GM19455 (cell line): ENCODE data around the gene ALK.
A peak's percentile ranks its signal among the peaks of the same experiment; 100 is the strongest.

ENCODE experiments used
- ATAC-seq: cut with Tn5 transposase; IDR thresholded peaks from one replicate; pipeline ENCODE4 v1.9.1; 2021; ENCODE audit not compliant: unreplicated experiment

The ALK gene

DNA sequence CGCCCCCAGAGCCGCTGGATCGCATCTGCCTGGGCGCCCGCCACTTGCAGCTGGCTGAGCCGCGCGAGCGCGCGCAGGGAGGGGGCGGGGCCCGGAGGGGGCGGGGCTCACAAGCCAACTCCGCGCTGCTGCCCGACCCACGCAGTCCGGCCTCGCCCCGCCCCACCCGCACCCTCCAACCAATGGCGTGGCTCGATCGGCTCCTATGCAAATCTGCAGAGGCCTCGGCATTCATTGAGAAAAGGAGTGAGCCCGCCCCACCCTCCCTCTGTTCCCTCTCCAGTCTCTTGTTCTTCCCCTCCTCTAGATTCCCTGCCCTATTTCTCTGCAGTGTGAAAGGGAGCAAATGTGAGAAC, at the start of gene ALK:
TSS of gene ALK (minus strand) at position 27 of the 356 bp plus-strand sequence. CDS start 927 bp downstream, outside the sequence.
- ATAC-seq: no peak

DNA sequence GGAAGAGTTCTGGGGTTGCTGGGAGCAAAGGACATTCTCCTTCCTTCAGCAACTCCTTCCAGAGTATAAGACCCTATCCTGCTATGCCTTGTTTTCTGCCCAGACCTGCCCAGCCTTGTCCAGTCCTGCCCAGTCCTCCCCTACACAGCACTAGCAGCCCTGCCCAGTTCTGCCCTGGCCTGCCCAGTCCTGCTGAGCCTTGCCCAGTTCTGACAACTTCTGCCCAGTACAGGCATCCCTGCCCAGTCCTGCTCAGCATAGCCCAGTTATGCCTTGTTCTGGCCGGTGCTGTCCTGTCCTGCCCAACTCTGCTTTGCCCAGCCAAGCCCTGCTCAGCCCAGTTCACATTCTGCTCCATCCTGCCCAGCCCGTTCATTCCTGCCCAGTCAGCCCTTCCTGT, 44.9 kb upstream of the ALK start:
- no peak for ATAC-seq

DNA sequence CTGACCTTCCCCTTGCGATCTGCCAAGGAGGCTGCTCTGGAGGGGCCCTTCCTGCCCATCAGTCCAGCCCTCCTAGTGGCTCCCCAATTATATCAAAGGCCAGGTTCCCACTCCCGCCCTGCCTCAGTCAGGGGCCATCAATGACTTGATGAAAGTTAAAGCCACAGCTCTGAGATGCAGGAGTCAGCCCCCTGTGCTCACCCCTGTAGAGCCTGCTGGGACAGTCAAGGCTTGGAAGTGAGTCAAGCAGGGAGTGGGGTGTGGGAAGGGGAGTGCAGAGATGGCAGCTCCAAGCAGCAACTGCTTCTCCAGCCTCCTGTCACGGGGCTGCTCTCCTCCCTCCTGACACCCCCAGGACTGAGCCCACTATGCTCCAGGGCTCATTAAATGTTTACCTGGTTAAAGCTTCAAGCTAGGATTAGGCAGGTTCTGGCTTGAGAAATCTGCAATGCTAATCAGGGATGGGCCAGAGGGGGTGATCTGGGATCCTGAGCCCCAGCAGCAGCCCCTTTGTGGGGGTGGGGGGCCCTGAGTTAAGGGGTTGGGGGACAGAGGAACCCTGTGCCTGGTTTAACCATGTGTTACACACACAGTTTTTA, 42.7 kb upstream of the ALK start:
- ATAC-seq: no peak

DNA sequence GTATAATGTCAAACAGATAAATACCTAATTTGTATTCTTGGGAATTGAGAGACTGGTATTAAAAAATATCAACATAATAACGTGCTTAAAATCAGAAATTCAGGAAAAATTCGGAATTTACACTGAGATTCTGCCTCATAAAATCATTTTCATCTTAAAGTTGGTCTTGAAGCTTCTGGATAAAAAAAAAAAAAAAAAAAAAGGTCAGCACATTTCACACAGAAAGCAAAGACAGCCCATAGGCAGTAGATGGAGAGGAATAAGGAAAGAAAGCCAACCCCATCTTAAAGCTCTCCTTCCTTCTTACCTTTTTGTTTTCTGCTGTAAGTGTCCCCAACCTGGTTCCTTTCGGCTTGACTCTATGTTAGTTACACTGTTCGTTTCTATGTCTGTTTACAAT, 41.5 kb upstream of the ALK start:
- no peak for ATAC-seq

DNA sequence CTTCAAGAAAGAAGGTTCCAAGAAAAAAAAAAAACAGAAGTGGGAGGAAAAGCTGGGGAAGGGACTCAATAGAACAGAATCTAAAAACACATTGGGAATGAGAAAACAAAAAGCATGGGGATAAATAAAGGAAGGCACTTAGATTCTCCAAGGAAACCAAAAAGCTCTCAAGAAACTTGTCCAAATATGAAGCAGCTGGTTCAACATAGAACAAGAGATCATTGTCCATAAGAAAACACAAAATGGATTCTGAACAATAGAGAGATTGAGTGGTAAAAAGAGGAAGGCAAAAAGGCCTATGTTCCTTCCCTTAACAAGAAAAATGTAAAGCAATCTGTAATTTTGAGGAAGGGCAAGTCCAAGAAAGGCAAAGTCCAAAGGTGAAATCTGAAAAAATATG, 32.9 kb upstream of the ALK start:
- no peak for ATAC-seq

DNA sequence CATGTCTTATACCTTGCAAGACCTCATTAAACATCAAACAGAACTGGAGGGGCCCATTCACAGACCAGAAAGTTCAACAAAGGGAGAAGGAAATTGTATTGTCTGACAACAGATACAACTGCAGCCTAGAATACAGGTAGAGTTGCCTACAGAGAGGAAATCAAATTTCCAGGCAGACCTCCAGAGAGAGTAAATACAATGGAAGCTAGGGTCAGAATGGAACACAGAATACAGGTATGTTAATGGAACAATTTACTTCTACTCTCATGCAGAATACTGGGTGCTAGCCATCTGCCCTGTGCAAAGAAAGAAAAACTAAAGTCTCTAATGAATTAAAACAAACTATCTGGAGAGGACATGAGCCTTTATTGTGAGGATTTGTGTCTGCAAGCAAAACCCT, 31.6 kb upstream of the ALK start:
- ATAC-seq: no peak

DNA sequence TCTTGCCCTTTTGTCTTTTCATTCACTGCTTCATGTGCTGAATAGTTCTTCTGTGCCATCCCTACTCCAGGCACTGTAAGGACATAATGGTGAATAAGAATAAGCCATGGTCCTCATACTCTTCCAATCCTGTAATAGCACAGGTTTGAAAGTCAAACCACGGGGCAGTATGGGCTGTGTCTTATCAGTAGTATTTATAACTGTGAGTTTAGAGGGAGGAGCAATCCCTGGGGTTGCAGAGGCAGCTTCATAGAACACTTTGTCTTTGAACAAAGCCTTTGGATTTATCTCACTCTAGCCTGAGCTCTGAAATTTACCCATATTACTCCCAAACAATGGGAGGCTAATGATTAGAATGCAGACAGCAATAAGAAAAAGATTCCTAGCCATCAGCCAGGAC, 30.2 kb upstream of the ALK start:
- no peak for ATAC-seq

DNA sequence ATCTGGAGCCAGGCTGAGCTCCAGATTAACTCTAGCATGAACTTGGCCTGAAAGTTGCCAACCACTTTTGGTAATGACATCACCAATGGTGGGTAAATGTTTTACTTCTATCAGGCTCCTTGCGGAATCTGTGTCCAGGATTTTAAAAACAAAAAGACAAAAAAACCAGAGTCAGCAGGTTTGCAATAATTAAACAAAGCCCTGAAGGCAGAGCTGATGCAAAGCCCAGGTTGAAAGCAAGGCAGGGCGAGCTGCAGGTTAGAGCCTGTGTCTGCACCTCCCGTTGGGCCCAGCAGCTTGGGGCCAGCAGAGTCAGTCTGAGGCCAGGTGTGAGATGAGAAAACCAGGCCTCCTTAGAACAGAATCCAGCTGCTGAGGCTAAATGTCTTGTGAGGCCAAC, 29.1 kb upstream of the ALK start:
- no peak for ATAC-seq

DNA sequence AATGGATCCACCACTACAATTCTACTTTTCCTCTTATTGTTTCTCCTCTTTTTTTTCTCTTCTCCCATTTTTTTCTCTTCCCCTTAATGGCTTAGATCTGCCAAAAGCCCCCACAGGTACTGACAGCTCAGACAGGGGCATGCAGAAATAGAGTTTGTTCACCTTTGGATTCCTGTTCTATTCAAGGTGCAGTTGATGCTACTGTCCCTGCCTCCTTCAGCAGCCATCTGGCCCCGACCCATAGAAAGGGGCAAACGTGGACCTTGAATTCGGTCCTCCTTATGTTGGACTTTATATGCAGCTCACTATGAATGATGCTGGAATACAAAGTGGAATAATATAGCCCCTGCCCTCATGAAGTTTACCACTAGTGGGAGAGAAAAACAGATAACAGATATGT, 27.7 kb upstream of the ALK start:
- ATAC-seq: no peak

DNA sequence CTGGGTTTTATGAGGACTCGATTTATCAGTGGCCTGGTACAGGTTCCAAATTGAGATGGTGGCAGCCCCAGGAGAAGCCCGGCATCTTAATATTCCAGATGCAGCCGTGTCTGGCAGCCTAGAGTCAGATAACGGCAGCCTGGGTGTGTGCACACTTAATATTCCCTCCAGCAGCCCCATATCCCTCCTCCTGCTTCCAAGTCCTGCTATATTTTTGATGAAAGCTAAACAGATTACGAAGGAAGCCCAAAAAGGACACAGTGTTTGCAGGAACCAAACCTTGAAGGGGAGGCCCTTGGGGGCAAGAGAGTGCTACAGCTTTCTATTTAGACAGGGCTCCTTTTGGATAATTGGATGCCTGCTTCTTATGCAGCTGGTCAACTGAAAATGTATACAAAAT, 25.1 kb upstream of the ALK start:
- ATAC-seq: no peak

DNA sequence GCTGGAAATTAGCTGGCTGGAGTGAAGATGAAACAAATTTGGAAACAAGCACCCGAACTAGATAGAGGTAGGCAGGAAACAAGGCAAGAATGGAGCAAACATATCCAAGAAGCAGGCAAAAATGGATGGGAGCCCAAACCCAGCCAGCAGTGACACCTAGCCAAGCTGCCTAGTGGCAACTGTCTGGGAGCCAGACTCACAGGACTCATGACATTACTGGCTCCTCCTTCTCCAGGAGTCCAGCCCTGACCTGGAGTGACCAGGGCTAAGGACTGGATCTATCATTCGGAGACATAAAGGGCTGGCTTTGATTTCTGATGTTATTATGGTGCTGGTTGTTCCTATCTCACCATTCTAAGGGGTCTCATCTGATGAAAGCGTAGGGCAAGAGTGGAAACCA, 21.3 kb upstream of the ALK start:
- ATAC-seq: no peak

DNA sequence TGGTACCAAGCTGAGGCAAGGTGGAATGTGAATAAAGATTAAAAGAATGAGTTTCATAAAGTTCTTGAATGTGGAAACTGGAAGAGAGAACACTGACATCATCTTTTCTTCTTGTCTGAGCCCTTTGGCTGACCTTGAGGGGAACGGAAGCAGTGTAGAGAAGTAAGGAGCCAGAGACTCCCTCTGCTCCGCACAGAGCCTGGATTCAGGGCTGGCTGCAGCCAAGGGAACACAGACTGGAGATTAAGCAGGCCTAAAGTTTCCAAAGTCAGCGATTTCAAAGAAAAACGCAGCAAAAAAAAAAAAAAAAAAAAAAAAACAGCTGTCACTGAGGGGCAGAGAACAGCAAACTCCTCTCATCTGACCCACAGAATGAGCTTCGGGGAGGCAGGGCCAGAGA, 19.3 kb upstream of the ALK start:
- ATAC-seq: no peak

DNA sequence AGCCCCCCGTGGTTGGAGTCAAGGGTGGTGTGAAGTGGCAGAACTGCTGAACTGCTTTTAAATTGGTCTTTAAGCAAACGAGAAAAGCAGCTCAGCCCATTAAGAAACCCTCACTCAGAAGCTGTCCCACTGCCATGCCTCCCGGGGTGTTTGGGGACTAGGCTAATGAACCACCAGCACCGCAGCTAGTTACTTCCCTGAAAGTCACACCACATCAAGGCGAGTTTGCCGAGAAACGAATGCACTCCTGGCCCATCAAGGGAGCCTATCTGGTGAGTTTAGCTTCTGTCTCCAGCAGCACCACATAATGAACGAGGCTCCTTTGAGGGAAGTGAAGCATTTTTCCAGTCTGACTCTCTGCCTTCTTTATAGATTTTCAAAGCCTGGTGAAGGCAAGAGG, 14.6 kb upstream of the ALK start:
- no peak for ATAC-seq

DNA sequence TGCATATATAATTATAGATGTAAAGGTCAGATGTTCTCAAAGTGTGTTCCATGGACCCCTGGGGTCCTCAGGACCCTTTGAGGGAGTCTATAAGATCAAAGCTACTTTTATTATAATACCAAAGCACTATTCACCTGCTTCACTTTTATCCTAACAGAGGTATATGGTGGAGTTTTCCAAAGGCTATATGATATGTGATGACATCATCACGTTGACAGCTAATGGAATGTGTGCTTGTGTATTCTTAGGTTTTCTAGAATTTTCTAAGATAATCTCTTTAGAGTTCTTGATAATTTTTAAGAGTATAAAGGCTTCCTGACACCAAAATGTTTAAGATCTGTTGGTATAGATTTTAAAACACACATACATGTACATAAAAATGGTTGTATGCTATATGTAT, 10.4 kb upstream of the ALK start:
- ATAC-seq: no peak

DNA sequence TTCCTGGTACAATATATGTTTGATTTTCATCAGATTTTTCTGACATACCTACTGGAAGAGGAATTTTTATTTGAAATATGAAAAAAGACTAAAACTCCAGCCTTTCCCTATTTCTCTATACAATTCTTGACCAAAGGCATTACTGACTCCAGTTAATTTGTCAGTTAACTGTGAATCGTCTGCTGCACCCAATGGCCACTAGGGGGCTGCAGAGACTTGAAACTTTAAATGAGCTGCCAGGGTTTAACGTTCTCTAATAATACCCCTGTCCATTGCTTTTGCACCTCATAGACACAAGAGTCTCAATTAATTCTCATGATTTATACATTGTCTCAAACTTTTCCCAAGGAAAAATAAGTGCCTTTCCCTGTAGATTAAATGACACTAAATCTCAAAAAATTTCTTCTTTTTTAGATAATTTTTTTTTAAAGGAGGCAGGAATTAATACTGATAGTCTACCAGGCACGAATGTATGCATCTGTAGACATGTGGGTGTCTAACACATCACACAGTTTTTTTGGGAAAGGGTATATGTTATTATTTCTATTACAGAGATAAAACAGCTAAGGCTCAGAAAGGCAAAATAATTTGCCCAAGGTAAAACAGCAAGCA, 1.8 kb upstream of the ALK start:
- peak; percentile 71 for ATAC-seq

DNA sequence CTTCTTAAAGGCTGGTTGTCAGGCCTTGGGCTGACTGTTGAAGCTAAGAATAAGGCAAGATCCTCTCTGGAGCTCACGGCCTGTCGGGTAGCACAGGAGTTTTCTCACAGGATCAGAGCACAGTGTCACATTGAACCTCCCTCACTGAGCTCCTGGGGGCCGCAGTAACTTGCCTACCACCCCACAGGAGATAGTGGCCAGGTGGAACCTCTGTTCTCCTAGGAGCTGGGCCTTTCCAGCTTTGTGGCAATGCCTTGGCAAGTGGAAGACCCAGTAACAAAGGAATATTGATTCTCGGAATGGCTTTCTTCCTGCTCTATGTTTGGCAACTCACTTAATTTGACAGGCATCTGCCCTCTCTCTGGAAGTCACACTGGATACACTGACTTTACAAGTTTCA, 1.2 kb upstream of the ALK start:
- no peak for ATAC-seq

DNA sequence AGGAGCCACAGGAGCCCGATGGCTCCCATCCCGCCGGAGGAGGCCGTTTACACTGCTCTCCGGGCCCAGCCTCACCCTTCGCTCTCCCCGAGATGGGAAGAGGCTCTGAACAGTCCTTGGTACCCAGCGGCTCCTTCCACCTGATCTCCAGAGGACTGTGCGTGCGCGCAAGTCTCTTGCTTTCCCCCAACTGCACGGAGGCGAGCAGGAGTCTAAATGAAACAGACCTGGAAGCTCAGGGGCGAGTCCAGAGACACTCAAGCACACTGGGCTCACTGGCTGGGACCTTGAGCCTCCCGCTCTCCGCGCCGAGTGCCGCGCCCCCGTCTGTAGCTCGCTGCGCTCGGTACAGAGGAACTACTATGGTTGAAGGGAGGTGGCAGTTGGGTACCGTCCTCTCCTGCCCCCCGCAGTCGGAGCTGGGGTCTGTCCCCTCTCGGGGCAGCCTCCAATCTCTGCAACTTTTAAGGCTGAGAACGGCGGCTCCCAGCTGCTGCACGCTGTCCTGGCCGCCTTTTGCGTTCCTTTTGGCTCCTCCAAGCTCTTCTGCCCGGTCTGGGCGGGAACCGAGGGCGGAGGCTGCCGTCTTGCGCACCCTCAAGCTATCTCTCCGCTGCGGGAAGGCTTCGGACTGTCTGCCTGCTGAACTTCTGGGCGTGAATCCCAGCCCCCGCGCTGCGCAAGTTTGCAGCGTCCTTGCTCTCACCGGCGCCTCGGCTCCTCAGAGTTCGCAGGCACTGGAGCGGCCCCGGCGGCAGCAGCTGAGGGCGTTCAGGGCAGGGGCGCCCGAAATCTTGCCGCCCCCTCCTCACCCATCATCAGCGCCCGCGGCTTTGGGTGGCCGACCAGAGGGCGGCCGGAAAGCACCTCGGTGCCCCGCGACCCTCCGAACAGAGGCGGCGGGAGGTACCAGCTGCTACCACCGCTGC, 491 bp downstream of the ALK start:
- ATAC-seq: no peak

DNA sequence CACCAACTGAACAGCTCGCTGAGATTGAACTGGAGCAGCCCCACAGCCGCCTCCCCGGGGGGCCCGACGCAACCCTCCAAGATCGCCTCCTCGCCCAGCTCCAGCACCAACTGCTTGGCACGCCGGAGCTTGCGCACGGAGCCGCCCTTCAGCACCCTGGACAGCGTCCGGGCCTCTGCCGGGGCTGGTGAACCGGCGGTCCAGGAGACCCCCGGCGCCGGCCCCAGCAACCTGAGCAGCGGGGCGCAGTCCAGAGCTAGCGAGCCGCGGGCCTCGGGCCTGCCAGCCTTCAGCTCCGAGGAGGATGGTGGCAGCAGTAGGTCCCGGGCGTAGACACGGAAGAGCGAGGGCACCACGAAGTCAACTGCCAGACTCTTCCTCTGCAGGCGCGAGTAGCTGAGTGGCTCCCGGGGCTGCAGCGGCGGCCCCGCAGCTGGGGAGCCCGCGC, 1.2 kb downstream of the ALK start:
- no peak for ATAC-seq

DNA sequence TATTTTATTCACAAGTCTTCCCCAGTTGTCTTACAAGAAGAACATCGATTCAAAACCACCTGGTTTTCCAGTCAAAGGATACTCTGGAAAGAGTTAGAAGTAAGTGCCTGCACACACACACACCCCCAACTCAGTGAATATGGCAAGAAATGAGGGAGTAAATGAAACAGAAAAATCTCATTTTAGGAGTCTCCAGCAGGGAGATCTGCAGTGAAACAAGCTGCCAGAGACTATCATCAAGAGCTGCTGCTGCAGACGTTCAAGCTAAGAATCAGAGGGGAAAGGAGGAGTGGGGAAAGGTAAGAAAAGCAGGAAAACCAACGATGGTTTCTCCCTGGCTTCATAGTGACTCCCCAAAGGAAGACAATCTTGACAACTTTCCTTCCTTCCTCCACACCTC, 2.4 kb downstream of the ALK start:
- no peak for ATAC-seq

DNA sequence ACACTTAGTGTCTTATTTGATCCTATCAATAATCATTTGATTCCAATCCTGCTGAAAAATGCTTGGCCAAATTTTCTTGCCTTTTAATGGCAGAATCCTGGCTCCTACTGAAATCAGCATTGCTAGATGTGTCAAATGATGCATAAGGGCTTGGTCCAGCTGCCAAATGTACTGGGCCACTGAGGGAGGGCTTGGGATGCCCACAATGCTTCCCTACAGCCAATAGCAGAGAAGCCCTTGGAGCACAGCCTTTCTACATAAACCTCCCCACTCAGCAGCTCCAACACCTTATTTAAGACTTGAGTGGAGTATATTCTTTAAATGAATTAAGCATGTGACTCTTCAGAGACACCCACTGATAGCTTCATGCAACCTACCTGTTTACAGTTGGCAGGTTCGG, 3.6 kb downstream of the ALK start:
- no peak for ATAC-seq

DNA sequence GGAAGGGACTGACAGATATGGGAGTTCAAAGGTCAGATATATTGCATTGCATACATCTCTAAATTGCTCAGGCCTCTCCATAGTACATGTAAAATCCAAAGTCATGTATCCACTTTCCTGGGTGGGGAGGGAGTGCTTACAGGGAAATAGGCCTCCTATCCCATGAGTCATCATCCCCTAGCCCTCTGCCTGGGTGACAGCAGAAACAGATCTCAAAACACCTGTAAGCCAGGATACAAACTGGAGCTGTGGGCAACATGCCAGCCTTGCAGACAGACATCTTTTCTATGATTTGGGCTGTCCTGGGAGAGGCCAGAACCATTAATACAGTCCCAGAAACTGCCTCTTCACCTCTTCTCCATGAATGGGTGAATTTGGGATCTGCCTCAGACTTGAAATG, 4.8 kb downstream of the ALK start:
- no peak for ATAC-seq

DNA sequence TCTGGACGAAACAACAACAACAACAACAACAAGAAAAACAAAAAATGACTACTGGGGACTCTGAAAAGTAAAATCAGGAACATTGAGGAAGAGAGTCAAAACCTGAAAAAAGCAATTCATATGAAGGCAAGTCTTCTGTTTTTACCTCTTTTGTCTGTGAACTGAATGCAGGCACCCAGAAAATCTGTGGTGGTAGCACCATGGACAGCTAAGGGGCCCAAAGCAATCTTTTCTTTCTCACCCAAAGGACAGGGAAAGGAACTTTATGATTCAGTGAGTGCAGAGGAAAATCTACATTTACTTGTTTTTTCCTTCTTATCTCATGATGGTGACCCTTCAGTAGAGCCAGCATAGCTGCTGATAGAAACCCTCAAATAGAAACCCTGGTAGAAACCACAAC, 10.4 kb downstream of the ALK start:
- no peak for ATAC-seq
